ENCODE results near the gene SPEM1.

DNA sequence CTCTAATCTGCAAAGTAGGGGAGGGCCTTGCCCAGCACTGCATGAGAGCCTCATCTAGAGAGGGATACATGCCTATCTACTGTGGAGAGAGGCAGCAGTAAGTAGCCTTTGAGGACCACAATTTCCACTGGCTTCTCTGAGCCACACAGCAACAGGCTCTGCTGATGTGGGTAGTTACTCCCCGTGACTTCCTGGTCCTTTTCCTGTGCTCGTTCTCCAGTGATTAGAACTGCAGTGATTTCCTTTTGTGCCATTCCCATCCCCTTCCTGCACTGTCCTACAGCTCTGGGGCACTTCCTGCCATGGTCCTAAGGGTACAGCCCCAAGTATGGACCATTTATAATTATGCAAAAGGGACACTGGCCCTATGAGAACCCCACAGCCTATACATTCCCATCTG, 28.8 kb upstream of the SPEM1 start:
- TF ChIP-seq POLR2A (IDR thresholded peaks at IDR 0.05) = no peak
- TF ChIP-seq, protein P1, sequence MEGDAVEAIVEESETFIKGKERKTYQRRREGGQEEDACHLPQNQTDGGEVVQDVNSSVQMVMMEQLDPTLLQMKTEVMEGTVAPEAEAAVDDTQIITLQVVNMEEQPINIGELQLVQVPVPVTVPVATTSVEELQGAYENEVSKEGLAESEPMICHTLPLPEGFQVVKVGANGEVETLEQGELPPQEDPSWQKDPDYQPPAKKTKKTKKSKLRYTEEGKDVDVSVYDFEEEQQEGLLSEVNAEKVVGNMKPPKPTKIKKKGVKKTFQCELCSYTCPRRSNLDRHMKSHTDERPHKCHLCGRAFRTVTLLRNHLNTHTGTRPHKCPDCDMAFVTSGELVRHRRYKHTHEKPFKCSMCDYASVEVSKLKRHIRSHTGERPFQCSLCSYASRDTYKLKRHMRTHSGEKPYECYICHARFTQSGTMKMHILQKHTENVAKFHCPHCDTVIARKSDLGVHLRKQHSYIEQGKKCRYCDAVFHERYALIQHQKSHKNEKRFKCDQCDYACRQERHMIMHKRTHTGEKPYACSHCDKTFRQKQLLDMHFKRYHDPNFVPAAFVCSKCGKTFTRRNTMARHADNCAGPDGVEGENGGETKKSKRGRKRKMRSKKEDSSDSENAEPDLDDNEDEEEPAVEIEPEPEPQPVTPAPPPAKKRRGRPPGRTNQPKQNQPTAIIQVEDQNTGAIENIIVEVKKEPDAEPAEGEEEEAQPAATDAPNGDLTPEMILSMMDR (IDR thresholded peaks at IDR 0.05) = no peak

Data from heart left ventricle (tissue), 13 donors.